ENCODE data around the gene SWAP70. TPM values are rescaled to one million over a fixed set of nuclear protein-coding genes. Genes with fewer than 3 reads are reported as not detected.

The SWAP70 gene
- total and polyA plus RNA-seq, 2 experiments from 2014 or later: 30.3 to 33.3 TPM

DNA sequence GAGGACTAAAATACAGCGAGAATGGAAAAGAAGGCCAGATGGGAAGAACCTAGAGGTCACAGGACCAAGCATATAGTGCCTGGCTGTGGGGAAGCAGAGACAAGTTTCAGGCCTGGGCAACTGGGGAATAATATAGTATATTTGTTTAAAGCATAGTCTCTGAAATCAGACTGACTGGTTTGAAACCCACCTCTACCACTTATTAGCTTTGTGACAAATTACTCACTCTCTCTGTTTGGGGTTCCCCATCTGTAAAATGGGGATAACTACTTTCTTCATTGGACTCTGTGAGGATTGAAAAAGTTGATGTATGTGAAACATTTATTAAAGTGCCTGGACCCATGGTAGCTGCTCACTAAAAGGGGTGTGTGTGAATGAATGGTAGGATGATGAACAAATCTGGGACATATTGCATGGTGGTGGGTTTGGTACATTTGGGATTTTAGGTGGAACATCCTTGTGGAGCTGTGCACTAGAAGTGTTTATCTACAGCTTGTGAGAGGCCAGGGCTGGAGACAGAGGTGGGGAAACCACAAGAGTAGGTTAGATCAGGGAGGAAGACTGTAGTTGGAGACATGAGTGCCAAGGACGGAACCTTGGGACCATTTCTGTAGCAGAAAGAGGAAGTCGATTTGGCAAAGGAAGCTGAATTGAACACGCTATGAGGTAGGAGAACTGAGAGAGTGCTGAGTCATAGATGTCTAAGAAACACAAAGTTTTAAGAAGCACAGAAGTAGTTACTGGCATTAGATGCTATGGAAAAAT is 52.6 kb downstream of the SWAP70 start:
- H4K20me1 ChIP-seq (replicated peaks; ENCODE audit: insufficient read depth): no peaks in the 10 kb centered on the region; the same call in 1 of the 2 replicates
- H3K9me3 Mint-ChIP-seq: no peaks in the 10 kb centered on the region; the same call in 2 of the 3 replicates
- H3K36me3 ChIP-seq (ENCODE audit: insufficient read depth): no peaks in the 10 kb centered on the region; the same call in 1 of the 2 replicates
- TF ChIP-seq POLR2AphosphoS5 (IDR thresholded peaks at IDR 0.05; ENCODE audit: low read depth) (no peak), ZNF462 (CRISPR knock-in tag; IDR thresholded peaks at IDR 0.05) (no peak), ZNF114 (CRISPR knock-in tag; IDR thresholded peaks at IDR 0.05) (no peak), JUNB (IDR thresholded peaks at IDR 0.05; ENCODE audit: unreplicated experiment) (no peak), REST (IDR thresholded peaks at IDR 0.05; ENCODE audit: unreplicated experiment) (no peak), CTCF (conservative IDR thresholded peaks at IDR 0.05; ENCODE audit: low read depth in 2 of 2) (no peak), STAT1 (IDR thresholded peaks at IDR 0.05; ENCODE audit: unreplicated experiment) (no peak), CREB1 (CRISPR knock-in tag; IDR thresholded peaks at IDR 0.05; ENCODE audit: low read depth) (no peak), ETS1 (IDR thresholded peaks at IDR 0.05) (no peak), EZH2phosphoT487 (IDR thresholded peaks at IDR 0.05; ENCODE audit: unreplicated experiment) (no peak), ZNF331 (CRISPR knock-in tag; IDR thresholded peaks at IDR 0.05; ENCODE audit: low read depth) (no peak), NANOG (IDR thresholded peaks at IDR 0.05; ENCODE audit: borderline replicate concordance) (no peak), EZH2 (IDR thresholded peaks at IDR 0.05; ENCODE audit: low read depth, unreplicated experiment) (no peak)
- H3K79me2 ChIP-seq (replicated peaks; ENCODE audit: insufficient read depth): 0 out of 2 replicates have a peak, but pooled peaks cover 8% of the 10 kb centered on the region
- H3F3A ChIP-seq (replicated peaks; ENCODE audit: low read depth): no peaks in the 10 kb centered on the region
- H3K27me3 ChIP-seq (ENCODE audit: insufficient read depth): no peaks in the 10 kb centered on the region
- no peaks in the 10 kb centered on the region for H3K9me2 ChIP-seq (ENCODE audit: insufficient read depth)
- no peaks in the 10 kb centered on the region for H3K27me3 Mint-ChIP-seq (ENCODE audit: insufficient read depth, low read depth, poor library complexity)
- peaks cover 7% of the 10 kb centered on the region for H3K4me1 ChIP-seq (ENCODE audit: insufficient read depth)
- H3K36me3 Mint-ChIP-seq (ENCODE audit: low read depth): peaks cover 28% of the 10 kb centered on the region
- no peak for DNase-seq (ENCODE audit: low spot score)
- H3K4me1 Mint-ChIP-seq: peaks cover 6% of the 10 kb centered on the region
- H3K4me3 Mint-ChIP-seq: no peak overlapping the region
- peak overlapping the region; percentile 18; the same call in 1 of the 2 replicates for H3K27ac Mint-ChIP-seq
- no peak overlapping the region for H3K4me3 ChIP-seq
- no peak for ATAC-seq
- no peak overlapping the region for H2AFZ ChIP-seq
- no peak overlapping the region for H3K4me2 ChIP-seq
- H3K27ac ChIP-seq (ENCODE audit: low read depth): peak overlapping the region; percentile 51; the same call in 1 of the 2 replicates
